Measurements from ENCODE around the gene PNMA1. TPM values are rescaled to one million over a fixed set of nuclear protein-coding genes. Genes with fewer than 3 reads are reported as not detected.

PNMA1 gene
- total RNA-seq, 1 donor from 2014 or later, result 30.2 TPM

- Histone ChIP-seq H3K4me1 (no peaks in the 10 kb centered on the region), H3K27me3 (no peaks in the 10 kb centered on the region), H3K36me3 (peaks cover 2 to 3% of the 10 kb centered on the region in 2 donors), H3K4me3 (no peak overlapping the region), H3K27ac (no peak overlapping the region), H3K9me3 (no peaks in the 10 kb centered on the region)
- TF ChIP-seq CTCF (IDR thresholded peaks at IDR 0.05), result no peak
- intact Hi-C loops (cut with DNase I), result no loop called here
- DNase-seq (ENCODE audit: low spot score in 2 of 2), result no peak
Measured at GRCh38 chr14:73663548-73664212, 50.5 kb downstream of the PNMA1 start.

GRCh38 chr14:73662487-73662943 lies 51.7 kb downstream of the PNMA1 start:
- no peaks in the 10 kb centered on the region for H3K27me3 ChIP-seq
- H3K4me1 ChIP-seq, result no peaks in the 10 kb centered on the region
- H3K9me3 ChIP-seq, result no peaks in the 10 kb centered on the region
- DNase-seq (ENCODE audit: low spot score in 2 of 2), result peak in 1 of 2 donors; percentile 70
- H3K36me3 ChIP-seq, result peaks cover 2 to 3% of the 10 kb centered on the region in 2 donors
- H3K4me3 ChIP-seq, result no peak overlapping the region
- peak in 2 of 3 experiments; percentile 25 to 37 for TF ChIP-seq CTCF (IDR thresholded peaks at IDR 0.05)
- H3K27ac ChIP-seq, result no peak overlapping the region
- intact Hi-C loops (cut with DNase I), result no loop called here

- peaks cover 2 to 3% of the 10 kb centered on the region in 2 donors for H3K36me3 ChIP-seq
- no peak for TF ChIP-seq CTCF (IDR thresholded peaks at IDR 0.05)
- intact Hi-C loops (cut with DNase I), result no loop called here
Measured at GRCh38 chr14:73661872-73662271, 52.3 kb downstream of the PNMA1 start.

More at GRCh38 chr14:73661872-73662271, 52.3 kb downstream of the PNMA1 start:
- no peak for DNase-seq (ENCODE audit: low spot score in 2 of 2)
- Histone ChIP-seq H3K4me3 (no peak overlapping the region), H3K9me3 (no peaks in the 10 kb centered on the region), H3K27me3 (no peaks in the 10 kb centered on the region), H3K27ac (no peak overlapping the region), H3K4me1 (no peaks in the 10 kb centered on the region)

Other genes starting within 250 kb of the PNMA1 start
- 9.5 TPM for gene RIOX1, start 223.5 kb downstream of the PNMA1 start, total RNA-seq
- 8.7 TPM for gene ACOT1, start 177.2 kb downstream of the PNMA1 start, total RNA-seq
- not detected for gene HEATR4, start 155.4 kb downstream of the PNMA1 start, total RNA-seq
- 44.5 TPM for gene ACOT2, start 145.2 kb downstream of the PNMA1 start, total RNA-seq
- 1.9 TPM for gene ACOT4, start 122.5 kb downstream of the PNMA1 start, total RNA-seq
- not detected for gene ACOT6, start 101.9 kb downstream of the PNMA1 start, total RNA-seq
- gene DNAL1, start 69.4 kb downstream of the PNMA1 start, total RNA-seq, result 1.5 TPM
- gene PTGR2, start 137.4 kb upstream of the PNMA1 start, total RNA-seq, result 2.3 TPM
- gene ZNF410, start 172.5 kb upstream of the PNMA1 start, total RNA-seq, result 33.6 TPM
- 0.53 TPM for gene FAM161B, start 235.7 kb upstream of the PNMA1 start, total RNA-seq
- gene COQ6, start 235.9 kb upstream of the PNMA1 start, total RNA-seq, result 6.7 TPM

Data from ascending aorta (tissue), 2 donors.